A673 (cell line): ENCODE results near the gene SETDB2. TPM values are rescaled to one million over a fixed set of nuclear protein-coding genes. Genes with fewer than 3 reads are reported as not detected.

Experiments
- BruUV-seq: library from RNA; stranded (reverse); fragments of 400-500 nt; replicated peaks from 2 replicates; lab custom pipeline; 2021; lab: Mats Ljungman, UMichigan
- CTCF ChIA-PET: fragments of 300-600 bp; sonication (Branson Sonifier 250); formaldehyde crosslinking; loops from one replicate; lab custom pipeline; 2022; ENCODE audit warnings: antibody characterized with exemption; lab: Charles Lee
- POLR2A ChIA-PET: fragments of 300-600 bp; sonication (Branson Sonifier 250); formaldehyde crosslinking; loops from one replicate; lab custom pipeline; 2022; ENCODE audit warnings: antibody characterized with exemption; ENCODE audit not compliant: low non-redundant PET; lab: Charles Lee
- DNase-seq: peaks from one replicate; pipeline ENCODE4 v3.0.0-alpha.2; 2015; ENCODE audit warnings: low spot score
- H3K27ac ChIP-seq: fragments of 200-600 bp; sonication (generic); 2 replicates; pipeline ENCODE4 v1.5.1; 2016; ENCODE audit warnings: mixed run types, low read depth, mild to moderate bottlenecking, mixed read lengths, antibody characterized with exemption, low read length; ENCODE audit not compliant: poor library complexity, severe bottlenecking
- H3K27me3 ChIP-seq: fragments of 200-600 bp; sonication (generic); replicated peaks from 2 replicates; pipeline ENCODE4 v1.6.1; 2017; ENCODE audit warnings: mixed run types, low read depth, mild to moderate bottlenecking, mixed read lengths, antibody characterized with exemption, low read length; ENCODE audit not compliant: insufficient read depth, poor library complexity
- H3K36me3 ChIP-seq: fragments of 200-600 bp; sonication (generic); 2 replicates; pipeline ENCODE4 v1.6.1; 2016; ENCODE audit warnings: mixed run types, mild to moderate bottlenecking, mixed read lengths, antibody characterized with exemption, low read length; ENCODE audit not compliant: insufficient read depth, poor library complexity, severe bottlenecking
- H3K4me1 ChIP-seq: fragments of 200-600 bp; sonication (generic); 2 replicates; pipeline ENCODE4 v1.6.1; 2017; ENCODE audit warnings: mixed run types, mild to moderate bottlenecking, mixed read lengths, antibody characterized with exemption, low read length; ENCODE audit not compliant: insufficient read depth, poor library complexity, severe bottlenecking
- H3K4me3 ChIP-seq: fragments of 200-600 bp; sonication (generic); 2 replicates; pipeline ENCODE4 v1.5.1; 2016; ENCODE audit warnings: low read depth, mixed run types, mild to moderate bottlenecking, mixed read lengths, low read length; ENCODE audit not compliant: poor library complexity, severe bottlenecking
- H3K9me3 ChIP-seq: fragments of 200-600 bp; sonication (generic); 2 replicates; pipeline ENCODE4 v1.6.1; 2016; ENCODE audit warnings: mixed run types, low read depth, mild to moderate bottlenecking, mixed read lengths, antibody characterized with exemption, low read length; ENCODE audit not compliant: poor library complexity, severe bottlenecking
- EZH2 ChIP-seq: fragments of 200-600 bp; sonication (generic); IDR thresholded peaks from 2 replicates; pipeline ENCODE4 v1.6.1; 2017; ENCODE audit warnings: borderline replicate concordance, low read depth, mild to moderate bottlenecking, mixed read lengths, antibody characterized with exemption, low read length; ENCODE audit not compliant: poor library complexity, severe bottlenecking
- intact Hi-C: fragments of 100-400 bp; cut with micrococcal nuclease; formaldehyde crosslinking; loops from one replicate; pipeline ENCODE4 v1.10.0; 2022; ENCODE audit not compliant: unreplicated experiment
- total RNA-seq: library from RNA; stranded (reverse); gene quantifications from 2 replicates; pipeline ENCODE4 v1.2.3, GENCODE V29; 2021
- TF ChIP-seq, protein P1 (sequence below): fragments of 300-800, 200-600 bp; sonication (generic); conservative IDR thresholded peaks from 2 replicates; pipeline ENCODE4 v1.5.1; 2017; ENCODE audit warnings: low read depth, mild to moderate bottlenecking, antibody characterized with exemption, low read length, moderate library complexity, mixed read lengths

The SETDB2 gene
- total RNA-seq, 1 experiment from 2014 or later = 3.8 TPM

DNA sequence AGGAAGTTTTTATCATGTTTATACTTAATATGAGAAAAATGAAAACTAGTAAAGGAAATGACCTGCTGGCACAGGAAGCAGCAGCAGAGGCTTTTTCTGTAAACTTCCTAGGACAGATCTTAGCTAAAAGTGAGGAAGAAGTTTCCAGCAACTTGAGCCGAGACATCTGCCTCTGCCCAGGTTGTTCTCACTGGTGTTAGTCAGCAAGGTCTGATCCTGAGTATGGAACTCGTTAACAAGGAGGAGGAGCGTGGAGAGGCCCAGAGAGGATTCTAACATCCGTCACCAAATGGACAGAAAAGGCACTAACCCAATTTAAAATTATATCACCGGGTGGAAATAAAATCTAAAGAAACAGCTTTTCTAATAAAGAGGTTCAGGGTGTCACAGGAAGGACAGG, 95.2 kb downstream of the SETDB2 start:
- POLR2A ChIA-PET = no interaction called here
- Histone ChIP-seq H3K4me1 (no peaks in the 10 kb centered on the region), H3K36me3 (peaks cover 6% of the 10 kb centered on the region)

DNA sequence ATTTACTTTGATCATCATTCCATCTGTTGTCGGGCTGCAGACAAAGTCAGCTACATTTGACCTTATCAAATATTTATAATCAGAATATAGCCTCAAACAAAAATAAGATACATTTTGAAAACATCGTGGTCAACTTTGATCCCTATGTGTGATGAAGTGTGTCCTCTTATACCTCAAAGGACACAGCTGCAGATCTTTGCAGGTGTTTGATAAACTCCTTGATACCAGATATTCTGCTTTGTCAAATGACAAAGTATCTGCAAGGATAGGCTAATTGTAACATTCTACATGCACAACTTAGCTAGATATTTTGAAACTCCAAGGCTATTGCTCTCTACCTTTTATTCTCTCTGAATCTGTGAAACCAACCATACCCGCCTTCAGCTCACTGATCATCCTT, 95.7 kb downstream of the SETDB2 start:
- no TSS peak for BruUV-seq
- no peaks in the 10 kb centered on the region for H3K27me3 ChIP-seq
- peaks cover 6% of the 10 kb centered on the region for H3K36me3 ChIP-seq
- H3K27ac ChIP-seq = no peak overlapping the region
- no peaks in the 10 kb centered on the region for H3K4me1 ChIP-seq
- TF ChIP-seq, protein P1, sequence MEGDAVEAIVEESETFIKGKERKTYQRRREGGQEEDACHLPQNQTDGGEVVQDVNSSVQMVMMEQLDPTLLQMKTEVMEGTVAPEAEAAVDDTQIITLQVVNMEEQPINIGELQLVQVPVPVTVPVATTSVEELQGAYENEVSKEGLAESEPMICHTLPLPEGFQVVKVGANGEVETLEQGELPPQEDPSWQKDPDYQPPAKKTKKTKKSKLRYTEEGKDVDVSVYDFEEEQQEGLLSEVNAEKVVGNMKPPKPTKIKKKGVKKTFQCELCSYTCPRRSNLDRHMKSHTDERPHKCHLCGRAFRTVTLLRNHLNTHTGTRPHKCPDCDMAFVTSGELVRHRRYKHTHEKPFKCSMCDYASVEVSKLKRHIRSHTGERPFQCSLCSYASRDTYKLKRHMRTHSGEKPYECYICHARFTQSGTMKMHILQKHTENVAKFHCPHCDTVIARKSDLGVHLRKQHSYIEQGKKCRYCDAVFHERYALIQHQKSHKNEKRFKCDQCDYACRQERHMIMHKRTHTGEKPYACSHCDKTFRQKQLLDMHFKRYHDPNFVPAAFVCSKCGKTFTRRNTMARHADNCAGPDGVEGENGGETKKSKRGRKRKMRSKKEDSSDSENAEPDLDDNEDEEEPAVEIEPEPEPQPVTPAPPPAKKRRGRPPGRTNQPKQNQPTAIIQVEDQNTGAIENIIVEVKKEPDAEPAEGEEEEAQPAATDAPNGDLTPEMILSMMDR = no peak
- no peak for TF ChIP-seq EZH2
- H3K4me3 ChIP-seq = no peak overlapping the region
- DNase-seq = no peak
- H3K9me3 ChIP-seq = no peaks in the 10 kb centered on the region
- intact Hi-C loops = no loop called here
- CTCF ChIA-PET = no interaction called here
- POLR2A ChIA-PET = no interaction called here

More for the DNA sequence above, 95.2 kb downstream of the SETDB2 start:
- CTCF ChIA-PET = no interaction called here
- Histone ChIP-seq H3K27me3 (no peaks in the 10 kb centered on the region), H3K27ac (no peak overlapping the region), H3K4me3 (no peak overlapping the region), H3K9me3 (no peaks in the 10 kb centered on the region)
- TF ChIP-seq EZH2 = no peak
- TF ChIP-seq, protein P1 = no peak
- no TSS peak for BruUV-seq
- no peak for DNase-seq
- intact Hi-C loops = no loop called here

DNA sequence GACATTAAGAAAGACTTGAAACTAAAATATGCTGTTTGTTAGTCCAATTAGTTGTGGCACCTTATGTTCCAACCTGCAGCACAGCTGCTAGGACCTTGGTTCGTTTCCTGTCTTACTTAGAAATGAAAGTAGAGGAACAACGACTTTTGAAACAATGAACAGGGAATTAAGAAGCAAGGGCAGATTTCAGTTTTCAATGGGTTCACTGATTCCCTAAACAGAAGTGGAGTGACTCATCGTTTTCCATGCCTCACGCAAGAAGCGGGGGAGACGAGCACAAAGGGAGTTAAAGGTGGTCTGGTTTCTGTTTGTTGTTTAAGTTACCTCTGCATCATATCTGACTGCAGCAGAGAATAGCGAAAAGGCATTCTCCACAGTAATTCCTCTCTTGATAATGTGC, 96.5 kb downstream of the SETDB2 start:
- no TSS peak for BruUV-seq
- Histone ChIP-seq H3K4me3 (no peak overlapping the region), H3K27me3 (no peaks in the 10 kb centered on the region), H3K27ac (no peak overlapping the region), H3K4me1 (no peaks in the 10 kb centered on the region), H3K36me3 (peaks cover 6% of the 10 kb centered on the region), H3K9me3 (no peaks in the 10 kb centered on the region)
- ChIA-PET POLR2A (no interaction called here), CTCF (no interaction called here)
- intact Hi-C loops = no loop called here
- no peak for TF ChIP-seq EZH2
- TF ChIP-seq, protein P1 = no peak
- DNase-seq = no peak
